ENCODE results near the gene PRDM10. TPM values are rescaled to one million over a fixed set of nuclear protein-coding genes. Genes with fewer than 3 reads are reported as not detected.

PRDM10 gene
- total RNA-seq, 2 experiments from 2014 or later = 8.2 to 9.6 TPM

- DNase-seq (no peak), ATAC-seq (ENCODE audit: poor library complexity) (no peak)
- CTCF ChIA-PET = no interaction called here
- no peak for TF ChIP-seq CTCF (IDR thresholded peaks at IDR 0.05)
- Mint-ChIP-seq H3K27ac (no peak overlapping the region), H3K27me3 (no peaks in the 10 kb centered on the region), H3K4me1 (ENCODE audit: low read depth) (peaks cover 4% of the 10 kb centered on the region), H3K36me3 (ENCODE audit: low read depth) (no peaks in the 10 kb centered on the region), H3K9me3 (no peaks in the 10 kb centered on the region), H3K4me3 (no peak overlapping the region)
- no peaks in the 10 kb centered on the region for H3K36me3 ChIP-seq (ENCODE audit: insufficient read depth, low read length)
- H3K27ac ChIP-seq (ENCODE audit: low read depth in 1 of 2, low read length in 2 of 2) = no peak overlapping the region
- no peaks in the 10 kb centered on the region for H3K4me1 ChIP-seq (ENCODE audit: insufficient read depth, low read length)
- H3K4me3 ChIP-seq (ENCODE audit: low read length) = no peak overlapping the region
- POLR2A ChIA-PET = no interaction called here
- no peaks in the 10 kb centered on the region for H3K27me3 ChIP-seq (ENCODE audit: control insufficient read depth in 1 of 2, insufficient read depth in 2 of 2, low read length in 2 of 2)
- H3K9me3 ChIP-seq (ENCODE audit: control insufficient read depth in 1 of 2, insufficient read depth in 1 of 2, low read length in 2 of 2) = no peaks in the 10 kb centered on the region
- intact Hi-C loops (cut with DNase I, micrococcal nuclease) = no loop called here
Observed at GRCh38 chr11:129979046-129979605, 23.5 kb downstream of the PRDM10 start.

- Histone ChIP-seq H3K27ac (ENCODE audit: low read depth in 1 of 2, low read length in 2 of 2) (no peak overlapping the region), H3K36me3 (ENCODE audit: insufficient read depth, low read length) (no peaks in the 10 kb centered on the region), H3K4me1 (ENCODE audit: insufficient read depth, low read length) (no peaks in the 10 kb centered on the region), H3K4me3 (ENCODE audit: low read length) (no peak overlapping the region), H3K9me3 (ENCODE audit: control insufficient read depth in 1 of 2, insufficient read depth in 1 of 2, low read length in 2 of 2) (no peaks in the 10 kb centered on the region), H3K27me3 (ENCODE audit: control insufficient read depth in 1 of 2, insufficient read depth in 2 of 2, low read length in 2 of 2) (no peaks in the 10 kb centered on the region)
- Mint-ChIP-seq H3K36me3 (ENCODE audit: low read depth) (no peaks in the 10 kb centered on the region), H3K27me3 (no peaks in the 10 kb centered on the region), H3K4me1 (ENCODE audit: low read depth) (peaks cover 4% of the 10 kb centered on the region), H3K27ac (no peak overlapping the region), H3K4me3 (no peak overlapping the region), H3K9me3 (no peaks in the 10 kb centered on the region)
- ChIA-PET CTCF (no interaction called here), POLR2A (no interaction called here)
- intact Hi-C loops (cut with DNase I, micrococcal nuclease) = no loop called here
- no peak for TF ChIP-seq CTCF (IDR thresholded peaks at IDR 0.05)
- ATAC-seq (ENCODE audit: poor library complexity) (no peak), DNase-seq (no peak)
Observed at GRCh38 chr11:129978447-129978846, 24.2 kb downstream of the PRDM10 start.

GRCh38 chr11:129976328-129976727 lies 26.3 kb downstream of the PRDM10 start:
- no peak for TF ChIP-seq CTCF (IDR thresholded peaks at IDR 0.05)
- Mint-ChIP-seq H3K27me3 (no peaks in the 10 kb centered on the region), H3K9me3 (no peaks in the 10 kb centered on the region), H3K4me3 (no peak overlapping the region), H3K4me1 (ENCODE audit: low read depth) (peaks cover 9% of the 10 kb centered on the region), H3K27ac (no peak overlapping the region), H3K36me3 (ENCODE audit: low read depth) (no peaks in the 10 kb centered on the region)
- DNase-seq = no peak
- ChIA-PET CTCF (no interaction called here), POLR2A (no interaction called here)
- H3K9me3 ChIP-seq (ENCODE audit: control insufficient read depth in 1 of 2, insufficient read depth in 1 of 2, low read length in 2 of 2) = no peaks in the 10 kb centered on the region
- no peak overlapping the region for H3K27ac ChIP-seq (ENCODE audit: low read depth in 1 of 2, low read length in 2 of 2)
- no peaks in the 10 kb centered on the region for H3K4me1 ChIP-seq (ENCODE audit: insufficient read depth, low read length)
- no peak overlapping the region for H3K4me3 ChIP-seq (ENCODE audit: low read length)
- ATAC-seq (ENCODE audit: poor library complexity) = no peak
- H3K36me3 ChIP-seq (ENCODE audit: insufficient read depth, low read length) = no peaks in the 10 kb centered on the region
- intact Hi-C loops (cut with DNase I, micrococcal nuclease) = no loop called here
- no peaks in the 10 kb centered on the region for H3K27me3 ChIP-seq (ENCODE audit: control insufficient read depth in 1 of 2, insufficient read depth in 2 of 2, low read length in 2 of 2)

Data from CD4-positive, alpha-beta T cell (primary cell).